Ovary (tissue), 3 donors: ENCODE measurements around the gene JMJD7.

Experiments used
- POLR2A ChIP-seq: fragments of 450-650 bp; IDR thresholded peaks from one replicate; pipeline ENCODE4 v1.6.1; 2017; ENCODE audit warnings: antibody characterized with exemption, mild to moderate bottlenecking, moderate library complexity
- TF ChIP-seq, protein P1 (sequence below), 3 donors: fragments of 450-650 bp in 2 of 3; fragments of 200-600 bp in 1 of 3; IDR thresholded peaks; one replicate each; pipeline versions ENCODE4 v1.5.1 to v1.8.0; 2016 to 2022; ENCODE audit warnings: antibody characterized with exemption in 3 of 3, mild to moderate bottlenecking in 1 of 3
- donor health status: DM: no; HTN: no; CAD: no.

- TF ChIP-seq, protein P1, sequence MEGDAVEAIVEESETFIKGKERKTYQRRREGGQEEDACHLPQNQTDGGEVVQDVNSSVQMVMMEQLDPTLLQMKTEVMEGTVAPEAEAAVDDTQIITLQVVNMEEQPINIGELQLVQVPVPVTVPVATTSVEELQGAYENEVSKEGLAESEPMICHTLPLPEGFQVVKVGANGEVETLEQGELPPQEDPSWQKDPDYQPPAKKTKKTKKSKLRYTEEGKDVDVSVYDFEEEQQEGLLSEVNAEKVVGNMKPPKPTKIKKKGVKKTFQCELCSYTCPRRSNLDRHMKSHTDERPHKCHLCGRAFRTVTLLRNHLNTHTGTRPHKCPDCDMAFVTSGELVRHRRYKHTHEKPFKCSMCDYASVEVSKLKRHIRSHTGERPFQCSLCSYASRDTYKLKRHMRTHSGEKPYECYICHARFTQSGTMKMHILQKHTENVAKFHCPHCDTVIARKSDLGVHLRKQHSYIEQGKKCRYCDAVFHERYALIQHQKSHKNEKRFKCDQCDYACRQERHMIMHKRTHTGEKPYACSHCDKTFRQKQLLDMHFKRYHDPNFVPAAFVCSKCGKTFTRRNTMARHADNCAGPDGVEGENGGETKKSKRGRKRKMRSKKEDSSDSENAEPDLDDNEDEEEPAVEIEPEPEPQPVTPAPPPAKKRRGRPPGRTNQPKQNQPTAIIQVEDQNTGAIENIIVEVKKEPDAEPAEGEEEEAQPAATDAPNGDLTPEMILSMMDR (IDR thresholded peaks at IDR 0.05): no peak
- no peak for TF ChIP-seq POLR2A
Observed at GRCh38 chr15:41887161-41887560, 59.3 kb downstream of the JMJD7 start.
